ENCODE results near the gene MMP8.

MMP8 gene

GRCh38 chr11:102703826-102704493 lies 20.8 kb downstream of the MMP8 start:
- no peaks in the 10 kb centered on the region for H3K36me3 Mint-ChIP-seq (ENCODE audit: low read depth)
- no peaks in the 10 kb centered on the region for H3K9me3 Mint-ChIP-seq
- H3K27ac Mint-ChIP-seq = no peak overlapping the region
- H3K27me3 Mint-ChIP-seq (ENCODE audit: low read depth) = peaks cover 8% of the 10 kb centered on the region
- no peak overlapping the region for H3K4me3 Mint-ChIP-seq
- TF ChIP-seq CTCF (IDR thresholded peaks at IDR 0.05; ENCODE audit: unreplicated experiment in 3 of 3) = no peak
- no peaks in the 10 kb centered on the region for H3K4me1 Mint-ChIP-seq

GRCh38 chr11:102695201-102695600 lies 29.6 kb downstream of the MMP8 start:
- no peaks in the 10 kb centered on the region for H3K4me1 Mint-ChIP-seq
- no peak overlapping the region for H3K27ac Mint-ChIP-seq
- H3K36me3 Mint-ChIP-seq (ENCODE audit: low read depth) = no peaks in the 10 kb centered on the region
- no peaks in the 10 kb centered on the region for H3K27me3 Mint-ChIP-seq (ENCODE audit: low read depth)
- TF ChIP-seq CTCF (IDR thresholded peaks at IDR 0.05; ENCODE audit: unreplicated experiment in 3 of 3) = no peak
- H3K9me3 Mint-ChIP-seq = no peaks in the 10 kb centered on the region
- no peak overlapping the region for H3K4me3 Mint-ChIP-seq

GRCh38 chr11:102685754-102686153 lies 39.0 kb downstream of the MMP8 start:
- no peaks in the 10 kb centered on the region for H3K27me3 Mint-ChIP-seq (ENCODE audit: low read depth)
- H3K4me3 Mint-ChIP-seq = no peak overlapping the region
- peaks cover 2% of the 10 kb centered on the region for H3K9me3 Mint-ChIP-seq
- no peaks in the 10 kb centered on the region for H3K4me1 Mint-ChIP-seq
- H3K27ac Mint-ChIP-seq = no peak overlapping the region
- H3K36me3 Mint-ChIP-seq (ENCODE audit: low read depth) = no peaks in the 10 kb centered on the region
- TF ChIP-seq CTCF (IDR thresholded peaks at IDR 0.05; ENCODE audit: unreplicated experiment in 3 of 3) = no peak

GRCh38 chr11:102685338-102685737 lies 39.4 kb downstream of the MMP8 start:
- Mint-ChIP-seq H3K27ac (no peak overlapping the region), H3K27me3 (ENCODE audit: low read depth) (no peaks in the 10 kb centered on the region), H3K9me3 (peaks cover 2% of the 10 kb centered on the region), H3K4me1 (no peaks in the 10 kb centered on the region), H3K4me3 (no peak overlapping the region), H3K36me3 (ENCODE audit: low read depth) (no peaks in the 10 kb centered on the region)
- TF ChIP-seq CTCF (IDR thresholded peaks at IDR 0.05; ENCODE audit: unreplicated experiment in 3 of 3) = no peak

- TF ChIP-seq CTCF (IDR thresholded peaks at IDR 0.05; ENCODE audit: unreplicated experiment in 3 of 3) = no peak
- Mint-ChIP-seq H3K9me3 (peaks cover 2% of the 10 kb centered on the region), H3K4me3 (no peak overlapping the region), H3K27me3 (ENCODE audit: low read depth) (no peaks in the 10 kb centered on the region), H3K27ac (no peak overlapping the region), H3K4me1 (no peaks in the 10 kb centered on the region), H3K36me3 (ENCODE audit: low read depth) (no peaks in the 10 kb centered on the region)
These were observed 41.5 kb downstream of the MMP8 start for GRCh38 chr11:102683277-102683676.

- Mint-ChIP-seq H3K4me1 (no peaks in the 10 kb centered on the region), H3K27me3 (ENCODE audit: low read depth) (no peaks in the 10 kb centered on the region), H3K36me3 (ENCODE audit: low read depth) (no peaks in the 10 kb centered on the region), H3K9me3 (peaks cover 2% of the 10 kb centered on the region), H3K4me3 (no peak overlapping the region), H3K27ac (no peak overlapping the region)
- no peak for TF ChIP-seq CTCF (IDR thresholded peaks at IDR 0.05; ENCODE audit: unreplicated experiment in 3 of 3)
These were observed 43.8 kb downstream of the MMP8 start for GRCh38 chr11:102680945-102681344.

Data from nephron (organoid).